ENCODE data around the gene SLC25A29. TPM values are rescaled to one million over a fixed set of nuclear protein-coding genes. Genes with fewer than 3 reads are reported as not detected.

The SLC25A29 gene
- total and polyA plus RNA-seq, 12 donors, result 9.0 to 277 (median 88.4) TPM

- Histone ChIP-seq H3K27me3 (no peaks in the 10 kb centered on the region), H3K27ac (peak overlapping the region; percentile 52 to 92 (median 90)), H3K36me3 (replicated peaks in 1 of 2) (no peaks in the 10 kb centered on the region), H3K4me3 (peak overlapping the region in 2 of 4 donors; percentile 70 to 76), H3K9me3 (replicated peaks in 1 of 3) (no peaks in the 10 kb centered on the region), H3K4me1 (replicated peaks in 1 of 2) (peaks cover 26 to 37% of the 10 kb centered on the region in 2 donors)
- intact Hi-C loops (cut with DNase I), result loop anchor here (5.0 to 10.0 kb wide), 2 partner anchors 70 to 77 kb away; partner anchors contain the start of gene WDR25 (in 1 of the 2)
- peak; percentile 70 to 90 (median 85) for DNase-seq
- 6 to 23% (median 9%) methylated on average over 9 to 23 of the region's 23 CpGs for WGBS, 4 donors
- TF ChIP-seq CTCF (IDR thresholded peaks at IDR 0.05), result no peak
- peak in 1 of 2 donors; percentile 52 for TF ChIP-seq POLR2A (IDR thresholded peaks at IDR 0.05)
Measured at GRCh38 chr14:100304825-100305323, 1.4 kb downstream of the SLC25A29 start.

DNA sequence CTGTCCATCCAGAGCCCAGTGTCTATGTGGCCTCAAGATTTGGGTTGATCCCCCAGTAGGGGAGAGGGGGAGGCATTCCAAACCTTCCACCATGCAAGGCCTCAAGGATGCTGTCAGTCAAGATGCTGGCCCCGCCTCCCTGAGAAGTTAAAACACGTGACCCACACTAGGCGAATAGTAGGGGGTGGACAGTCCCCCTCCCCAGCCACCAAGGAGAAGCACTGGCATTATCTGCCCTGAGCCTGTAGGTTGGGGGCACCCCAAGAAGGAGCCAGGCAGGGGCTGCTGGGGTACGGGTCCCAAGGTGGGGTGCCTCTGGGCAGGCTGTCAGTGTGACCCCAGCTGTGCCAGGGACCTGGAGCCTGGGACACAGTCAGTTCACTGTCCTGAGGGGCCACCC is 2.3 kb downstream of the SLC25A29 start:
- DNase-seq, result no peak
- H3K4me3 ChIP-seq, result no peak overlapping the region
- H3K36me3 ChIP-seq (replicated peaks in 1 of 2), result no peaks in the 10 kb centered on the region
- WGBS, 4 donors, result 64 to 80% (median 74%) methylated on average over 1 to 4 of the region's 4 CpGs
- H3K9me3 ChIP-seq (replicated peaks in 1 of 3), result no peaks in the 10 kb centered on the region
- H3K27ac ChIP-seq, result peak overlapping the region in 3 of 5 donors; percentile 48 to 92 (median 90)
- TF ChIP-seq POLR2A (IDR thresholded peaks at IDR 0.05) (no peak), CTCF (IDR thresholded peaks at IDR 0.05) (no peak)
- H3K4me1 ChIP-seq (replicated peaks in 1 of 2), result peaks cover 26 to 30% of the 10 kb centered on the region in 2 donors
- no peaks in the 10 kb centered on the region for H3K27me3 ChIP-seq
- intact Hi-C loops (cut with DNase I), result loop anchor here (5.0 to 10.0 kb wide), 2 partner anchors 71 to 78 kb away; partner anchors contain the start of gene WDR25 (in 1 of the 2)

GRCh38 chr14:100303179-100303578 is 3.1 kb downstream of the SLC25A29 start:
- 61 to 72% (median 67%) methylated on average over 6 to 8 of the region's 8 CpGs for WGBS, 4 donors
- DNase-seq, result no peak
- no peaks in the 10 kb centered on the region for H3K36me3 ChIP-seq (replicated peaks in 1 of 2)
- no peaks in the 10 kb centered on the region for H3K27me3 ChIP-seq
- no peak overlapping the region for H3K4me3 ChIP-seq
- intact Hi-C loops (cut with DNase I), result loop anchor here (5.0 to 10.0 kb wide), 2 partner anchors 72 to 79 kb away; partner anchors contain the start of gene WDR25 (in 1 of the 2)
- H3K27ac ChIP-seq, result peak overlapping the region in 3 of 5 donors; percentile 38 to 67 (median 48)
- H3K9me3 ChIP-seq (replicated peaks in 1 of 3), result no peaks in the 10 kb centered on the region
- TF ChIP-seq CTCF (IDR thresholded peaks at IDR 0.05) (peak; percentile 8 to 48 (median 42)), POLR2A (IDR thresholded peaks at IDR 0.05) (no peak)
- peaks cover 29 to 33% of the 10 kb centered on the region in 2 donors for H3K4me1 ChIP-seq (replicated peaks in 1 of 2)

DNA sequence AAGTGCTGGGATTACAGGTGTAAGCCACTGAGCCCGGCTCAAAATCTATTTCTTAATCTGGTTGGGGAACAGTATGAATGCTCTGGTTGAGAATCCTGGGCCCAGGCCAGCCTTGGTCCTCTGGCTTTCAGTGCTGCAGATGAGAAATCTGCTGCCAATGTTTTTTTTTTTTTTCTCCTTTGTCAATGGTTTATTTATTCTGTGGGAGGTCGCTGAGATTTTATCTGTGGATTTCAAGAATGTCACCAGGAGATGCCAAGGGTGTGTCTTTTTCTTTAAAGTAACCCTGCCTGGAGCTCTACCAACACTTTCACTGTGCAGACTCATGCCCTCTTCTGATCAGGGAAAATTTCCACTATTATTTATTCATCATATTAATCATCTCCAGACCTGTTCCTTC is 3.6 kb downstream of the SLC25A29 start:
- Histone ChIP-seq H3K27me3 (no peaks in the 10 kb centered on the region), H3K27ac (peak overlapping the region in 2 of 5 donors; percentile 45 to 67), H3K9me3 (replicated peaks in 1 of 3) (no peaks in the 10 kb centered on the region), H3K36me3 (replicated peaks in 1 of 2) (no peaks in the 10 kb centered on the region), H3K4me1 (replicated peaks in 1 of 2) (peaks cover 32 to 35% of the 10 kb centered on the region in 2 donors), H3K4me3 (no peak overlapping the region)
- TF ChIP-seq CTCF (IDR thresholded peaks at IDR 0.05) (no peak), POLR2A (IDR thresholded peaks at IDR 0.05) (no peak)
- DNase-seq, result peak in 1 of 7 donors; percentile 69
- intact Hi-C loops (cut with DNase I), result loop anchor here (5.0 to 10.0 kb wide), 2 partner anchors 72 to 80 kb away; partner anchors contain the start of gene WDR25 (in 1 of the 2)
- WGBS, 4 donors, result 27 to 45% (median 30%) methylated on average over 2 of the region's 2 CpGs

All from adrenal gland (tissue), 12 donors.